Panc1 (cell line): ENCODE results near the gene FBXW12. TPM values are rescaled to one million over a fixed set of nuclear protein-coding genes. Genes with fewer than 3 reads are reported as not detected.

Experiments
- ATAC-seq: fragments of 200-7000 bp; cut with Tn5 transposase; 2 replicates; pipeline ENCODE4 v1.9.1; 2020; ENCODE audit warnings: mild to moderate bottlenecking, moderate library complexity
- BruUV-seq: library from RNA; stranded (reverse); fragments of 400-500 nt; replicated peaks from 2 replicates; lab custom pipeline; 2021; lab: Mats Ljungman, UMichigan
- CTCF ChIA-PET: fragments of 300-600 bp; sonication (Branson Sonifier 250); formaldehyde crosslinking; loops from one replicate; lab custom pipeline; 2022; ENCODE audit warnings: antibody characterized with exemption; lab: Charles Lee
- POLR2A ChIA-PET: fragments of 300-600 bp; sonication (Branson Sonifier 250); formaldehyde crosslinking; loops from one replicate; lab custom pipeline; 2022; ENCODE audit warnings: antibody characterized with exemption; lab: Charles Lee
- DNase-seq: peaks from one replicate; pipeline ENCODE4 v3.0.0-alpha.2; 2010; ENCODE audit warnings: low read depth, low spot score
- H3K27ac ChIP-seq: 2 replicates; pipeline ENCODE4 v1.5.1; 2011; ENCODE audit warnings: mild to moderate bottlenecking, low read length, inconsistent platforms
- H3K27me3 ChIP-seq: fragments of 200-500 bp; sonication (Bioruptor generic); 2 replicates; pipeline ENCODE4 v1.6.0; 2014; ENCODE audit warnings: low read length, inconsistent platforms; ENCODE audit not compliant: control insufficient read depth, insufficient read depth
- H3K36me3 ChIP-seq: fragments of 200-500 bp; sonication (Bioruptor generic); 2 replicates; pipeline ENCODE4 v1.5.1; 2014; ENCODE audit warnings: inconsistent platforms, mild to moderate bottlenecking, low read length, moderate library complexity; ENCODE audit not compliant: control insufficient read depth, insufficient read depth
- H3K4me1 ChIP-seq: 2 replicates; pipeline ENCODE4 v1.5.1; 2011; ENCODE audit warnings: inconsistent platforms, mild to moderate bottlenecking, low read length, moderate library complexity; ENCODE audit not compliant: control insufficient read depth, insufficient read depth
- H3K4me3 ChIP-seq, 2 experiments: 2 replicates each; pipeline ENCODE4 v1.5.1; 2011 to 2012; ENCODE audit warnings: low read depth in 2 of 2, low read length in 2 of 2, mild to moderate bottlenecking in 2 of 2, inconsistent platforms in 1 of 2, moderate library complexity in 1 of 2
- H3K9me3 ChIP-seq: fragments of 200-500 bp; sonication (Bioruptor generic); 2 replicates; pipeline ENCODE4 v1.5.1; 2014; ENCODE audit warnings: low read depth, mild to moderate bottlenecking, inconsistent platforms, low read length, moderate library complexity; ENCODE audit not compliant: control insufficient read depth, insufficient read depth
- POLR2AphosphoS5 ChIP-seq: IDR thresholded peaks from 2 replicates; pipeline ENCODE4 v1.6.1; 2012; ENCODE audit warnings: mild to moderate bottlenecking, low read depth, low read length, moderate library complexity
- SIN3A ChIP-seq: IDR thresholded peaks from 2 replicates; pipeline ENCODE4 v1.6.1; 2012; ENCODE audit warnings: low read depth, mild to moderate bottlenecking, low read length, moderate library complexity, borderline replicate concordance; ENCODE audit not compliant: insufficient read depth
- TCF7L2 ChIP-seq: IDR thresholded peaks from 2 replicates; pipeline ENCODE4 v1.6.1; 2011; ENCODE audit warnings: mild to moderate bottlenecking, low read depth, low read length, inconsistent platforms
- in situ Hi-C: cut with HindIII; loops from 2 replicates; pipeline ENCODE4 v1.10.0; 2016; ENCODE audit warnings: low sequenced_read_pairs, low pct_unique_long_range_greater_than_20kb
- intact Hi-C: fragments of 100-400 bp; cut with micrococcal nuclease; formaldehyde crosslinking; loops from one replicate; pipeline ENCODE4 v1.10.0; 2022; ENCODE audit not compliant: unreplicated experiment
- total RNA-seq: library from RNA; stranded (reverse); gene quantifications from one replicate; pipeline ENCODE4 v1.2.1, GENCODE V29; 2021; ENCODE audit not compliant: unreplicated experiment
- TF ChIP-seq, protein P1 (sequence below): fragments of 450-650 bp; IDR thresholded peaks from 2 replicates; pipeline ENCODE4 v1.5.1; 2017; ENCODE audit warnings: mild to moderate bottlenecking
- TF ChIP-seq, protein P2 (sequence below), 2 experiments: IDR thresholded peaks; 2 replicates each; pipeline ENCODE4 v1.6.1; 2011 to 2012; ENCODE audit warnings: low read depth in 2 of 2, control low read depth in 1 of 2, low read length in 1 of 2, mild to moderate bottlenecking in 1 of 2, moderate library complexity in 1 of 2; ENCODE audit not compliant: insufficient read depth in 1 of 2

FBXW12 gene
- total RNA-seq, 1 experiment from 2014 or later: not detected

DNA sequence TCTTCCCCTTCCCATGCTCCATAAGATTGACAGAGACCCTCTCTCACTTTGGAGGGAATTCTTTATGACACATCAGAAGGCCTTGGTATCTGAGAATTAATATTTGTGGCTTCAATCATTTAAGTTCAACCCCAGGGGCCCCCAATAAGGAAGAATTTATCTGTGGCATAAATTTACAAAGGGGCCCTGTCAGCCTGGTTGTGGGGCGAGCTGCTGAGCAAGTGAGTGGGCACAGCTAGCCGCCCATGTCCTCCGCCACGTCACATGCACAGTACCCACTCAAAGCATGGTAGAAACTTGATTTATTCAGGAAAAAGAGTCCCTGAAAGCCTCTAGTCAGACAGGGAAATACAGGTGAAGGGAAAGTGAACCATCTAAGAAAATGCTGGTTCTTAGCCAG lies 44.5 kb downstream of the FBXW12 start:
- ChIA-PET CTCF (no interaction called here), POLR2A (no interaction called here)
- Histone ChIP-seq H3K36me3 (no peaks in the 10 kb centered on the region), H3K27ac (no peak overlapping the region), H3K9me3 (no peaks in the 10 kb centered on the region), H3K4me3 (no peak overlapping the region), H3K4me1 (no peaks in the 10 kb centered on the region), H3K27me3 (no peaks in the 10 kb centered on the region)
- no peak for ATAC-seq
- no peak for DNase-seq
- no TSS peak for BruUV-seq
- intact Hi-C loops (no loop called here), in situ Hi-C loops (no loop called here)
- TF ChIP-seq, protein P1, sequence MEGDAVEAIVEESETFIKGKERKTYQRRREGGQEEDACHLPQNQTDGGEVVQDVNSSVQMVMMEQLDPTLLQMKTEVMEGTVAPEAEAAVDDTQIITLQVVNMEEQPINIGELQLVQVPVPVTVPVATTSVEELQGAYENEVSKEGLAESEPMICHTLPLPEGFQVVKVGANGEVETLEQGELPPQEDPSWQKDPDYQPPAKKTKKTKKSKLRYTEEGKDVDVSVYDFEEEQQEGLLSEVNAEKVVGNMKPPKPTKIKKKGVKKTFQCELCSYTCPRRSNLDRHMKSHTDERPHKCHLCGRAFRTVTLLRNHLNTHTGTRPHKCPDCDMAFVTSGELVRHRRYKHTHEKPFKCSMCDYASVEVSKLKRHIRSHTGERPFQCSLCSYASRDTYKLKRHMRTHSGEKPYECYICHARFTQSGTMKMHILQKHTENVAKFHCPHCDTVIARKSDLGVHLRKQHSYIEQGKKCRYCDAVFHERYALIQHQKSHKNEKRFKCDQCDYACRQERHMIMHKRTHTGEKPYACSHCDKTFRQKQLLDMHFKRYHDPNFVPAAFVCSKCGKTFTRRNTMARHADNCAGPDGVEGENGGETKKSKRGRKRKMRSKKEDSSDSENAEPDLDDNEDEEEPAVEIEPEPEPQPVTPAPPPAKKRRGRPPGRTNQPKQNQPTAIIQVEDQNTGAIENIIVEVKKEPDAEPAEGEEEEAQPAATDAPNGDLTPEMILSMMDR: no peak
- TF ChIP-seq, protein P2, sequence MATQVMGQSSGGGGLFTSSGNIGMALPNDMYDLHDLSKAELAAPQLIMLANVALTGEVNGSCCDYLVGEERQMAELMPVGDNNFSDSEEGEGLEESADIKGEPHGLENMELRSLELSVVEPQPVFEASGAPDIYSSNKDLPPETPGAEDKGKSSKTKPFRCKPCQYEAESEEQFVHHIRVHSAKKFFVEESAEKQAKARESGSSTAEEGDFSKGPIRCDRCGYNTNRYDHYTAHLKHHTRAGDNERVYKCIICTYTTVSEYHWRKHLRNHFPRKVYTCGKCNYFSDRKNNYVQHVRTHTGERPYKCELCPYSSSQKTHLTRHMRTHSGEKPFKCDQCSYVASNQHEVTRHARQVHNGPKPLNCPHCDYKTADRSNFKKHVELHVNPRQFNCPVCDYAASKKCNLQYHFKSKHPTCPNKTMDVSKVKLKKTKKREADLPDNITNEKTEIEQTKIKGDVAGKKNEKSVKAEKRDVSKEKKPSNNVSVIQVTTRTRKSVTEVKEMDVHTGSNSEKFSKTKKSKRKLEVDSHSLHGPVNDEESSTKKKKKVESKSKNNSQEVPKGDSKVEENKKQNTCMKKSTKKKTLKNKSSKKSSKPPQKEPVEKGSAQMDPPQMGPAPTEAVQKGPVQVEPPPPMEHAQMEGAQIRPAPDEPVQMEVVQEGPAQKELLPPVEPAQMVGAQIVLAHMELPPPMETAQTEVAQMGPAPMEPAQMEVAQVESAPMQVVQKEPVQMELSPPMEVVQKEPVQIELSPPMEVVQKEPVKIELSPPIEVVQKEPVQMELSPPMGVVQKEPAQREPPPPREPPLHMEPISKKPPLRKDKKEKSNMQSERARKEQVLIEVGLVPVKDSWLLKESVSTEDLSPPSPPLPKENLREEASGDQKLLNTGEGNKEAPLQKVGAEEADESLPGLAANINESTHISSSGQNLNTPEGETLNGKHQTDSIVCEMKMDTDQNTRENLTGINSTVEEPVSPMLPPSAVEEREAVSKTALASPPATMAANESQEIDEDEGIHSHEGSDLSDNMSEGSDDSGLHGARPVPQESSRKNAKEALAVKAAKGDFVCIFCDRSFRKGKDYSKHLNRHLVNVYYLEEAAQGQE (IDR thresholded peaks at IDR 0.05; ENCODE audit: insufficient read depth in 1 of 2, low read depth in 2 of 2, low read length in 1 of 2): no peak
- no peak for TF ChIP-seq POLR2AphosphoS5
- TF ChIP-seq TCF7L2: no peak
- TF ChIP-seq SIN3A: no peak

DNA sequence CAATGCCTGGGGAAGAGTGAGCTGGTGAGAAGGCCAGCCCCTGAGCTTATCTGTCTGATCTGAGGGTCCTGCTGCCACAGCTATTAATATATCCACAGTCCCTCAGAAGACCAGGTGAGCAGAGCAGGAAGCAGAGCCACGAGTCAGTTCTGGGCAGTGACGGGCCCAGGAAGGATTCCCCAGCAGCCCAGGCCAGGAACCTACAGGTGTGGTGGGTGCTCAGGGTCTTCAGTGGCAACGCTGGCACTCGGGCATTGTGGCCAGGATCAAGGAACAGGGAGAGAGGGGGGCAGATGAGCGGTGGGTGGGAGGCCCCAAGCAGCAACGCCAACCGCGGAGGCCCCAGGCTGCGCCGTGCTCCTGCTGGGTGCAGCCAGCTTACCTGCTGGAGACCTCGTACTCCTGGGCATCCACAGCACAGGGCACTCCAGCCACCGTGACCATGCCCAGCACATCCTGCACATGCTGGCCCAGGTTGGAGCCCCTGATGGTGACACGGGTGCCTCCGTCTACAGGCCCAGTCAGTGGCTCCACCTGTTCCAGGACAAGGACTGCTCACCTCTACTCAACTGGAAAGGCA lies 45.6 kb downstream of the FBXW12 start:
- H3K4me3 ChIP-seq: no peak overlapping the region
- BruUV-seq: no TSS peak
- H3K4me1 ChIP-seq: no peaks in the 10 kb centered on the region
- no peaks in the 10 kb centered on the region for H3K27me3 ChIP-seq
- no peak for DNase-seq
- intact Hi-C loops (no loop called here), in situ Hi-C loops (no loop called here)
- POLR2A ChIA-PET: no interaction called here
- no peaks in the 10 kb centered on the region for H3K9me3 ChIP-seq
- H3K36me3 ChIP-seq: no peaks in the 10 kb centered on the region
- no peak overlapping the region for H3K27ac ChIP-seq
- CTCF ChIA-PET: no interaction called here
- TF ChIP-seq, protein P1: no peak
- TF ChIP-seq TCF7L2 (no peak), SIN3A (no peak), POLR2AphosphoS5 (no peak)
- TF ChIP-seq, protein P2 (IDR thresholded peaks at IDR 0.05; ENCODE audit: insufficient read depth in 1 of 2, low read depth in 2 of 2, low read length in 1 of 2): no peak
- ATAC-seq: no peak
